GM15510 (cell line): ENCODE results near the gene TSN.
A peak's percentile ranks its signal among the peaks of the same experiment; 100 is the strongest.

ENCODE experiments used
- POLR2A ChIP-seq: IDR thresholded peaks from 3 replicates; pipeline ENCODE4 v1.6.1; 2011; ENCODE audit warnings: borderline replicate concordance; ENCODE audit not compliant: insufficient read length; ENCODE audit errors: extremely low read depth

Gene TSN

DNA sequence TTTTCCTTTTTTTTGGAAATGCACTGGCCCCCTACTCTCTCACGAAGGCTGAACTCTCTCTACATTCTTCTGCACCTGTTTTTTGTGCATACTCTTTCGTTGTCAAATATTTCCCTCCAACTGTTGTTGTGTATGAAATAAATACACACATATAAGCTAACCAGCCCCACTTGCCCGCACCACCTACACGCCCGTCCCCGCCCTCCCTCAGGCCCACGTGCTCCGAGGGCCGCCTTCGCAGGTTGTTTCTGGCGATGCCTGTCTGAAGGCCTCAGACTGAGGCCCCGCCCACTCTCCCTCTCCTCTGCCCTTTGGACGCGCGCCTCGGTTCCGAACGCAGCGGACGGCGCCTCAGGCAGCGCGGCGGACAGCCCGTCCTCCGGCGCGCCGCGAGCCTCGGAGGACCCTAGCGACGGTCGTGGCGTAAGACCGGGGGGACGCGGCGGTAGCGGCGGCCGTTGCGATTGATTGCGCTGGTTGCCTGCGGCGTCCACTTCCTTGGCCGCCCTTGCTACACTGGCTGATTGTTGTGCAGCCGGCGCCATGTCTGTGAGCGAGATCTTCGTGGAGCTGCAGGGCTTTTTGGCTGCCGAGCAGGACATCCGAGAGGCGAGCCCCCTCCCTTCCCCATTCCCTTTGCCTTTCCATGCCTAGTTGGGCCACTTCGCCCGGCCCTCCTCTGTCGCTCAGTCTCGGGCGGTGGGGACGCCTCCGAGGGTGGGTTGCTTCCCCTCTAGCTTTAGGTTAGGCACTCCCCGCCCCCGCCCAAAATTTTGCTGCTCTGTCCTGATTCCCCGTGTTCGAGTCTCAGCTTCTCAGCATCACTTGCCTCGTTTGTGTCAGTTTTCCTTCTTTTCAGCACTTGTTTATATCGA lies at the start of gene TSN:
Gene TSN, plus strand, starts transcription at position 415 of the 875 bp plus-strand sequence. Its CDS starts 129 bp downstream, at position 544.
- peak; percentile 73 for TF ChIP-seq POLR2A

GRCh38 chr2:121705958-121706357 lies 49.5 kb upstream of the TSN start:
- TF ChIP-seq POLR2A, result no peak

DNA sequence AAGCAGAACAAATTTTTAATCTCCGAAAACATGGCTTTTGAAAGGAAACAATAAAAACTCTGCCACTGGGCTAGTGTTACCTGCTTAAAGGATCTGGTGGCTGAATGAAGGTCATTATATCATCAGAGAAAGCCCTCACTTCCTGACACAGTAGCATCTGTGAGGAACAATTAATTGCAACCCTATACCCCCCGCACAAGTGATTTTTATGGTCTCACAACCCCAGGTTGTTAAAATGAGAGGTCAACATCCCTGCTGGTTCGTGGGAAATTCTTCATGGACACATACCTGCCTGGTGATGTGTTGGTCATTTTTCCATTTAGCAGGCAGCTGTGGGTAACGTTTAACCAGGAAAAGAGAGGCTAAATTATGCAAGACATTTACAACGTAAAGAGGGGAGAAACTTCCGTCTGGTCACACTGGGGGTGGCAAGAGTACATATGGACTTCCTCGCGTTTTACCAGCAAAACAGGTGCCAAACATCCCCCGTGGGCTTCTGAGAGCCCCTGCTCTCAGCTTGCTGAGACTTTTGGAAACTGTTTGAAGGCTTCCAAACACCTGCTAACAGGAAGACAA lies 48.0 kb upstream of the TSN start:
- no peak for TF ChIP-seq POLR2A

DNA sequence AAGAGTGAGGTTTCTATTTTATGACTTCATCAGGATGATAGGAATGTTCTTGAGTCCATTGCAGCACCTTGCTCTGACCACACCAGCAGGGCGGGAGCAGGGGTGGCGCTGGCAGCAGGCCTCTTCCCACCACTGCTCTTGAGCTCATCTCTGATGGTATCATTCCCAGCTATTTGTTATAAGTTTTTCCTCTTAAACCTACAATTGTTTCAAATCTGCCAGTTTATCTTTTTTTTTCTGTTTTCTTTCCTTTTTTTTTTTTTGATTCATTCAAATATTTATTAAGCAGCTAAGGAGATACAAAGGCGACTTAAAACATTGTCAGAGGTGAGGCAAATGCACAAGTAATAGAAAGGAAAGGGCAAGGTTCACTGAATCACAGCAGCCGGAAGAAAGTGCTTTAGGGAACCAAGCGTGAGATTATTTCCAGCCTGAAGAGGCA lies 47.5 kb upstream of the TSN start:
- no peak for TF ChIP-seq POLR2A

DNA sequence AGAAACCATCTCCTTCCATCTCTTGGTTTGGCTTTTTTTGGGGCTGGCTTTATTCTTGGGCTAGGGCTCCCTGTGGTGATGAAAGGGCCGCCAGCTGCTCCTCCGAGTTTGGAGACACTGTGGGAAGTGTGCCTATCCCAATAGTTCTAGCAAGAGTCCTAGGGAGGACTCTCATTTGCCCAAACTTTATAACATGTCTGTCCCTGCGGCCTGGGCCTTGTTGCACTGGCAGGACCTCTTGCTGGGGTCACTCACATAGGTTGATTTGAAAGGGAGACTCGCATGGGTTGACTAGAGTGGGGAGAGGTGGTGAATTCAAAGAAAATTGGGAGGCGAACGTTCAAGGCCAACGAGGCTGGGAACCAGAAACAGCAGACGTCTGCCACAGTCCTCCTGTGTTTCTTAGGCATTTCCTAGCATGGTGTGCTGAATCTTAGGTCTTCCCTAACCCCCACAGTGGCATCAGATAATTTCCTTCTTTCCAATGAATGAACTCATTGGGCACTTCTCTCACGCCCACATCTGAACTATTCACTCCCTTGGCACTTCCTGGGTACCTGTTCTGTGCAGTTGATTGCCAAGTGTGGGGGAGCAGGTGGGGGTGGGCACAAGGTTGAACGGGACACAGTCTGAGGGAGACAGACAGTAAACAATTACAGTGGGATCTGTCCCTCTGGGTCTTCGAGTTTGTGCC lies 45.5 kb upstream of the TSN start:
- no peak for TF ChIP-seq POLR2A

GRCh38 chr2:121710470-121711170 lies 44.8 kb upstream of the TSN start:
- TF ChIP-seq POLR2A, result no peak

- TF ChIP-seq POLR2A, result no peak
Observed at GRCh38 chr2:121716126-121716525, 39.3 kb upstream of the TSN start.

DNA sequence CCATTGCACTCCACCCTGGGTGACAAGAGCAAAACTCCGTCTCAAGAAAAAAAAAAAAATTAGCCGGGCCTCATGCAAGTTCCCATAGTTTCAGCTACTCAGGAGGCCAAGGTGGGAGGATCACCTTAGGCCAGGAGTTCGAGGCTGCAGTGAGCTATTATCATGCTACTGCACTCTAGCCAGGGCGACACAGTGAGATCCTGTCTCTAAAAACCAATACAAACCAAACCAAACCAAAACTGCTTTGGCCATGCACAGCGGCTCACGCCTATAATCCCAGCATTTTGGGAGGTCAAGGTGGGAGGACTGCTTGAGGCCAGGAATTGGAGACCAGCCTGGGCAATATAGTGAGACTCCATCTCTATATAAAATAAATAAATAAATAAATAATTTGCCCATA lies 37.9 kb upstream of the TSN start:
- no peak for TF ChIP-seq POLR2A

DNA sequence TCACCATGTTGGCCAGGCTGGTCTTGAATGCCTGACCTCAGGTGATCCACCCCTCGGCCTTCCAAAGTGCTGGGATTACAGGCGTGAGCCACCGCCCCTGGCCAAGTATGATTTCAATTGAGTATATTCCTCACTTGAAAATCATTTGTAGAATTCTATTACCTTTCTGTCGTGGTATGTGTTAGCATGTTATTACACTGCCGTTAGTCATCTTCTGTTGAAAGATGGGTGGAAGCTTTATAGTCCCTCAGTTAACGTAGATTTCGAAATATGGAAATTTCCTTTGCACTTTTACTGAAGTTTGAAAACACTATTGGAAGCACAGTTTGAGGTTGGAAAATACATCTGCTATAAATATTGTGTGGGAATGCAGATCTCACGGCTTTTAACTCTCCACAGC lies 33.5 kb upstream of the TSN start:
- no peak for TF ChIP-seq POLR2A

DNA sequence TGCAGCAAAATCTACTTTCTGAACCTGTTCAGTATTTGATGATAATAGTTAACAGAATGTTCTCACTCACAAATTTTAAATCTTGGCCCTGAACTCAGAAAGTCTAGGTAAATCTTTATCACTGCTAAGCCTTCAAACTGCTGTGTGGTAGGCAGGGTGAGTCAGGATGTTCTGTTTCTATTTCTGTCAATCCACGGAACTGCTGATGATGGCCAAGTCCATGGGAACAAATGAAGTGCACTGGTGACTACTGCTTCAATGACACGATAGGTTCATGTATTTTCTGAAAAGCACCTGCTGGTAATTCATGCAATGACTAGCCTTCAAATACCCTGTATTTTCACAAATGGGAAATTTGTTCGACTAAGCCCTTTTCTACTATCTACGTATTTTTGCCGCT lies 33.0 kb upstream of the TSN start:
- no peak for TF ChIP-seq POLR2A

GRCh38 chr2:121723316-121723715 lies 32.1 kb upstream of the TSN start:
- no peak for TF ChIP-seq POLR2A

DNA sequence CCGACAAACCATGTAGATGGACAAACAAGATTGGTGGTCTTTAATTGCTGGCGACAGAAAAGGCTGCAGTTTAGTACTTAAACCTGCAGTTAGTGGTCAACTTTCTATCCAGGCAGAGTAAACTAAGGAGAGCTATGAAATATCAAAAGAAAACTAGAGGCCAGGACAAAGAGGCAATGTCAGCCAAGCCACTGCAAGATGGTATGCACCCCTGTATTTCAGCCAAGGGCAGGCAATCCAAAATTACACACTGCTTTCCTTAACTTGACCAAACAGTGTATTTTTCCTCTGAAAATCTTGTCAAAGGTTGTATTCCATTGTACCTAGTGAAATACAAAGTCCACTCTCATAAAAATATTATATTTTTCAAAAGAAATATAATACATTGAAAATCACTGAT lies 28.1 kb upstream of the TSN start:
- no peak for TF ChIP-seq POLR2A

- no peak for TF ChIP-seq POLR2A
Observed at GRCh38 chr2:121727950-121728349, 27.5 kb upstream of the TSN start.

DNA sequence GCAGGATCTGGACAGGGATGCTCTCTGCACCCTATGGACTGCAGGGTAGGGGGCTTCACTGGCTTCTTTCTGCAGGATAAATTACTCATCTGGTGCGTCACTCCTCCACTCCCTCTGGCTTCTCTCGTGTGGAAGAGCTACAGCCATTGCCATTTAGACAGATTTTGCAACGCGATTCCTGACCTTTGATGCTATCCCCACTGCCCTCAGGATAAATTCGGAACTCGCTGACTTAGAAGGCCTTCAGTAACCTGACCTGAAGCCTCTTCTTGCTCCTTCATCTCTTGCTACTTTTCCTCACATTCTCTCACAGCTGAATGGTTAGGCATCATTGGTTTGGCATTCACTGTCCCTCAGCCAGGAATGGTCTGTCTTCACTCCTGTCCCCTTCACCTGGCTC lies 24.1 kb upstream of the TSN start:
- no peak for TF ChIP-seq POLR2A

DNA sequence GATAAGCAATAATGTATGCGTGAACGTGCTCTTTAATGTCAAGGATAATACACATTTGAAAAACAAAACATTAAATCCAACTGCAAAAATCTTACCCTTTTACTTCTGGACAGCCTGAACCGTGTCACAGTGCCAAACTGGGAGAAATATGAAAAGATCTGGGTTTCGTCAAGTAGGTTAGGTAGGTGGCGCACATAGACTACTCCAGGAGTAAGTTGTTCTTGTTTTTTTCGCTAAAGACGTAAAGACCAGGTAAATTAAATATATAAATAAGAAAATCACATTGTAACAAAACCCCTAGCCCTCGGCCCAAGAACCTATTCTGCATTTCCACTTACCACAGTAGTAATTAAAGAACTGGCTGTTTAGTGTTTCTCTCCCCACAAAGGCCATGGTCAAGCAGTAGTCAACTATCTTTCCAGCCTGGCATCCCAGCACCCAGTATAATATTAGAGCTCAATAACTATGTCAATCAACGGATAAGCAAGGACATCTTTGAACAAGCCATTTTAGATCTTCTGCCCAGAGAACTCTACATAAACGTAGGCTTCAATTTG lies 19.9 kb upstream of the TSN start:
- TF ChIP-seq POLR2A, result no peak

- no peak for TF ChIP-seq POLR2A
Observed at GRCh38 chr2:121736140-121736461, 19.4 kb upstream of the TSN start.
